ENCODE data around the gene ACTA2.

Gene ACTA2

GRCh38 chr10:88974446-88975376 is 22.1 kb upstream of the ACTA2 start:
- peak overlapping the region; percentile 1 for H3K4me3 ChIP-seq (ENCODE audit: low read depth, low read length)
- DNase-seq (ENCODE audit: low read depth, low spot score): no peak
- TF ChIP-seq, protein P1, sequence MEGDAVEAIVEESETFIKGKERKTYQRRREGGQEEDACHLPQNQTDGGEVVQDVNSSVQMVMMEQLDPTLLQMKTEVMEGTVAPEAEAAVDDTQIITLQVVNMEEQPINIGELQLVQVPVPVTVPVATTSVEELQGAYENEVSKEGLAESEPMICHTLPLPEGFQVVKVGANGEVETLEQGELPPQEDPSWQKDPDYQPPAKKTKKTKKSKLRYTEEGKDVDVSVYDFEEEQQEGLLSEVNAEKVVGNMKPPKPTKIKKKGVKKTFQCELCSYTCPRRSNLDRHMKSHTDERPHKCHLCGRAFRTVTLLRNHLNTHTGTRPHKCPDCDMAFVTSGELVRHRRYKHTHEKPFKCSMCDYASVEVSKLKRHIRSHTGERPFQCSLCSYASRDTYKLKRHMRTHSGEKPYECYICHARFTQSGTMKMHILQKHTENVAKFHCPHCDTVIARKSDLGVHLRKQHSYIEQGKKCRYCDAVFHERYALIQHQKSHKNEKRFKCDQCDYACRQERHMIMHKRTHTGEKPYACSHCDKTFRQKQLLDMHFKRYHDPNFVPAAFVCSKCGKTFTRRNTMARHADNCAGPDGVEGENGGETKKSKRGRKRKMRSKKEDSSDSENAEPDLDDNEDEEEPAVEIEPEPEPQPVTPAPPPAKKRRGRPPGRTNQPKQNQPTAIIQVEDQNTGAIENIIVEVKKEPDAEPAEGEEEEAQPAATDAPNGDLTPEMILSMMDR (IDR thresholded peaks at IDR 0.05; ENCODE audit: insufficient read depth, low read length, missing control alignments): no peak
- ChIA-PET POLR2A (interaction anchor here (1.0 kb wide), 1 partner anchor 16 kb away, joined by 3 read pairs; the partner anchor contains the start of gene FAS), CTCF (interaction anchor here (1.0 to 5.5 kb wide), 7 partner anchors 10 to 239 kb away, joined by 3 to 38 read pairs (median 4); partner anchors contain the start of gene FAS)

GRCh38 chr10:88974012-88974411 is 21.4 kb upstream of the ACTA2 start:
- no peak for DNase-seq (ENCODE audit: low read depth, low spot score)
- POLR2A ChIA-PET: interaction anchor here (0.7 to 1.0 kb wide), 2 partner anchors 17 to 24 kb away, joined by 3 read pairs; partner anchors contain the start of gene FAS
- CTCF ChIA-PET: interaction anchor here (1.1 to 5.5 kb wide), 5 partner anchors 9 to 56 kb away, joined by 3 to 38 read pairs (median 6); partner anchors contain the start of gene FAS
- TF ChIP-seq, protein P1 (IDR thresholded peaks at IDR 0.05; ENCODE audit: insufficient read depth, low read length, missing control alignments): no peak
- H3K4me3 ChIP-seq (ENCODE audit: low read depth, low read length): no peak overlapping the region

DNA sequence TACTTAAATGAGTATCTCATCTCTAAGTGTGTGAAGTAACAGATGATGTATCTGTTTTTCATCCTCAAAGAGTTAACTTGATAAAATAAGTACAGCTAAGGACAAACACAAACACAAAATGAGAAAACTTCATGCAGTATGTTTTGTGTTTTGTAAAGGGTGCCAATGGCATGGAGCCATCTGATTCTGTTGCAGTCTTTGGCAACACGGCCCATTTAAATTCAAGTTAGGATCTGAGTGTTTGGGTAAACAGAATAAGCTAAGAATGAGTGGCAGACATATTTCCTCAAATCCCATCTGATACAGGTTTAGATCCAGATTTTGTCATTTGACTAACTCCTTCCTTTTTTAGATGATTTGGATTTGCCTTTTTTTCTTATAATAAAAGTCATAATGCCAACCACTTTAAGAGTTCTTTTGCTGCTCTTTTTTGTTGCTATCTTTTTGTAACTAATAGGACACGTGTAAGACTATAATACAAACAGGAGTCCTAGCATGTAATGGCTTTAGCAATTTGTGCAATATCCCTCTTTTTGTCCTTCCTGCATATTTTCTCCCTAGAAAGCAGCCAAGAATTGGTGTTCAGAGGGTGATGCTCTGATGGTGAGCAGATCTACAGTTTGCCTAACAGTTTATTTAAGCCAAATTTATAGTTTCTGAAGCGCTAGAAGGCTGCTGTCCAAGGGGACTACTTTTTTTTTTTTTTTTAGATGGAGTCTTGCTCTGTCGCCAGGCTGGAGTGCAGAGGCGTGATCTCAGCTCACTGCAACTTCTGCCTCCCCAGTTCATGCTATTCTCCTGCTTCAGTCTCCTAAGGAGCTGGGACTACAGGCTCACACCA is 18.9 kb upstream of the ACTA2 start:
- POLR2A ChIA-PET: no interaction called here
- no peak for DNase-seq (ENCODE audit: low read depth, low spot score)
- TF ChIP-seq, protein P1 (IDR thresholded peaks at IDR 0.05; ENCODE audit: insufficient read depth, low read length, missing control alignments): no peak
- CTCF ChIA-PET: interaction anchor here (1.0 to 2.5 kb wide), 4 partner anchors 11 to 247 kb away, joined by 4 to 7 read pairs (median 6); no protein-coding TSS in a partner anchor
- no peak overlapping the region for H3K4me3 ChIP-seq (ENCODE audit: low read depth, low read length)

DNA sequence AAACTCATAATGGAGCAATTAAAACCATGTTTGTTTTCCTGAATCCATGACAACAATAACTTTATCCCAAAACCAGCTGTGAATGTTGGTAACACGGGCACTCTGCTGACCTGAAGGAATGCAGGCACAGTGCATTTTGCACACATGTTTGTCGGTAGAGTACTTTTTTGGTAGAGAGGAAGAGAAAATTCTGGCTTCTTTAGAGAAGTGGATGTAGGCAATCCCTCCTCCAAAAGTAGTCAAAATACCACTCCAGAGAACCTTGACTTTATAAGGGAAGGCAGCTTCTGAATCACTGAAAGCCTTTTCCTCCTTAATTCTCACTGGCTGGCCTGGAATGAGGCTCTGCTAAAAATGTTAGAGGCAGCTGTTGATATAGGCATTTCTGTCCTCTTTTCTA is 15.8 kb upstream of the ACTA2 start:
- ChIA-PET POLR2A (interaction anchor here (1.2 kb wide), 1 partner anchor 36 kb away, joined by 4 read pairs; no protein-coding TSS in a partner anchor), CTCF (interaction anchor here (0.8 to 1.8 kb wide), 8 partner anchors 9 to 133 kb away, joined by 3 to 5 read pairs (median 4); no protein-coding TSS in a partner anchor)
- no peak overlapping the region for H3K4me3 ChIP-seq (ENCODE audit: low read depth, low read length)
- TF ChIP-seq, protein P1 (IDR thresholded peaks at IDR 0.05; ENCODE audit: insufficient read depth, low read length, missing control alignments): no peak
- DNase-seq (ENCODE audit: low read depth, low spot score): no peak

DNA sequence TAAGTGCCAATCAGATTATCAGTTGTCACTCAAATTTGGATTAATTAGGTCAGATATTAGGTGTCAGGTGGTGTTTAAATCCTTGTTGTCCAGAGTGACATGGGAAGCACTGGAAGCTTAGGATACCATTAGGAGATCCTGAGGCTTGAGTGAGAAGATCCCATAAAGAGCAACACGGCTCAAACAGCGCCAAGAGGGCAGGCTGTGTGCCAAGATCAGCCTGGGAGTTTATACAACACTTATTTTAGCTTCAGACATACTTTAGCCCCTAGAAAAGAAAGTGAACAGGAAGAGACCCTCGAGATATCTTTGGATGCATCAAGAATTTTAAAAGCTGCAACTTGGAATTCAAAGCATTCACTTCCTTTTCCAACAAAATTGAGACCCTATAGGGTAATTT is 14.2 kb upstream of the ACTA2 start:
- no peak overlapping the region for H3K4me3 ChIP-seq (ENCODE audit: low read depth, low read length)
- POLR2A ChIA-PET: interaction anchor here (0.7 kb wide), 1 partner anchor 13 kb away, joined by 3 read pairs; no protein-coding TSS in a partner anchor
- no peak for DNase-seq (ENCODE audit: low read depth, low spot score)
- TF ChIP-seq, protein P1 (IDR thresholded peaks at IDR 0.05; ENCODE audit: insufficient read depth, low read length, missing control alignments): no peak
- CTCF ChIA-PET: interaction anchor here (0.7 to 1.5 kb wide), 4 partner anchors 10 to 63 kb away, joined by 3 to 4 read pairs (median 4); no protein-coding TSS in a partner anchor
